Activated CD4-positive, alpha-beta T cell treated with anti-CD3 and anti-CD28 coated beads, Interleukin-2, amount 50 U/mL, for 48 hours (primary cell): ENCODE results near the gene MOB2.
"Not testable (repeated sequence)": the region's sequence is repeated elsewhere in the genome, so short reads cannot be mapped to it uniquely, and the experiment has no call there.

Experiments used
- DNase-seq, 2 experiments: peaks; one replicate each; pipeline ENCODE4 v3.0.0-alpha.2; 2020

Gene MOB2

DNA sequence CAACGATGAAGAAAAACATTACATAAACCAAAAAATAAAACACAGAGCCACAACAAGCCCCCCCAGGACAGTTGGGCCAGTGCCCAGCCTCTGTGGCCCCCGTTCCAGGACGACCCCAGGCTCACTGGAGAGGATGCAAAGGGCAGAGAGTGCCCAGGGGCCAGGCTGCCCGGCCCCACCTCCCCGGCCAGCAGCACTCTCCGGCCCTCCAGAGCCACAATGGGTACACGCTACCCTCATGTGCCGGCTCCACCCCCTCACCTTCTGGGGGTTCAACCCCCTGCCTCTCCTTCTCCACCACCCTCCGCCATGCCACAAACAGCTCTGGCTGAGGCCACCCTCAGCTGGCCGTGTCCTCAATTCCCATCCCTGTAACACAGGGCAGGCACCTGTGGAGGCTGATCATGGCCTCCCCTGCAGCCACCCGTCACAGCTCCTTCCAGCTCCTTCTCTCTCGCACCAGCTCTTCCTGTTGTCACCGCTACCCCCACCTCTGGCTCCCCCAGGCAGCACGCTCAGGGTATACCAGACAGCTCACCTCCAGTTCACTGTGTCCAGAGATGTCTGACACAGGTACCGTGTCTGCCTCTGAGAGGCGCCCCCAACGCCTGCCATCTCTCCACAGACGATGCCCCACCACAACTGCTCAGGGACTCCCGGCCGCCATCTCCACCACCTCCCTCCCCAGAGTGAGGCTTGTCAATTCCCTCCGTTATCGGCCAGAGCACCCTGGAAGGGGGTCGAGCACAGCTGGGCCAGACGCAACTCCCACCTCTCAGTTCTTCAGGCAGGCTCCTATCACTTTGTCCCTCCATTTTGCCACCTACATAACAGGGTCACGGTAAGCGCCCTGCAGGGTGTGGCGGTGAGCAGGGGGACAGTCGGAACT, 30.8 kb upstream of the MOB2 start:
- no peak for DNase-seq

DNA sequence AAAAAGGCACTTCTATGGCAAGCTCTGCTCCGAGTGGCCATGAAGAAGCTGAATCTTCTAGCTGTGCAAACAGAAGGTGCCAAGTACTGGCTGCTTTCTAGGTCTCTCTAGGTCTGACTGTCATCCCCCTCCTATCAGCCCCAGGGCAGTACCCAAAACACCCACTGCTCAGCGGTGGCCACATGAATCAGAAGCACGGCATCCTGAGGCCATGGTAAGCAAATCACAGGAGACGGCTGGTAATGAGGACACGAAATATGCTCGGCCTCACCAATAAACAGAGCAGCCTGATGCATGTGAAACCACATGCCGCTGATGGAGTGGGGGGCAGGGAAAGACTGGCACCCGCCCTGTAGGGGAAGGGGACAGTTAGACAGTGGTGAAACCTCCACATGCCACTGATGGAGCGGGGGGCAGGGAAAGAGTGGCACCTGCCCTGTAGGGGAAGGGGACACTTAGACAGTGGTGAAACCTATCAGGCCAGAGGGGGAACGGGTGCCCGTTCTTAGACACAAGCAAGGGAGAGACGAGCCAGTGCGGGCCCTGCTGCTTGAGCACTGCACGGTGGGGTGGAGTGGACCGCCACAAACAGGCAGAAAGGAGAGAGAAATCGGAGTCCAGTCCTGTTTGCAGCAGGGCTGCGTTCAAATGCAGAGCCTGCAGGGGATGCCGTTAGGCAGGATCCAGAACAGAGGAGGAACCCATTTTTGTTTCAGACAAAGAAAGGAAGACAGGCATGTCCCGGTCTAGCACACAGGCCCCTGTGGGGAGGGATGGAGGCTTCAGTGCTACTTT, 29.9 kb upstream of the MOB2 start:
- DNase-seq: no peak

DNA sequence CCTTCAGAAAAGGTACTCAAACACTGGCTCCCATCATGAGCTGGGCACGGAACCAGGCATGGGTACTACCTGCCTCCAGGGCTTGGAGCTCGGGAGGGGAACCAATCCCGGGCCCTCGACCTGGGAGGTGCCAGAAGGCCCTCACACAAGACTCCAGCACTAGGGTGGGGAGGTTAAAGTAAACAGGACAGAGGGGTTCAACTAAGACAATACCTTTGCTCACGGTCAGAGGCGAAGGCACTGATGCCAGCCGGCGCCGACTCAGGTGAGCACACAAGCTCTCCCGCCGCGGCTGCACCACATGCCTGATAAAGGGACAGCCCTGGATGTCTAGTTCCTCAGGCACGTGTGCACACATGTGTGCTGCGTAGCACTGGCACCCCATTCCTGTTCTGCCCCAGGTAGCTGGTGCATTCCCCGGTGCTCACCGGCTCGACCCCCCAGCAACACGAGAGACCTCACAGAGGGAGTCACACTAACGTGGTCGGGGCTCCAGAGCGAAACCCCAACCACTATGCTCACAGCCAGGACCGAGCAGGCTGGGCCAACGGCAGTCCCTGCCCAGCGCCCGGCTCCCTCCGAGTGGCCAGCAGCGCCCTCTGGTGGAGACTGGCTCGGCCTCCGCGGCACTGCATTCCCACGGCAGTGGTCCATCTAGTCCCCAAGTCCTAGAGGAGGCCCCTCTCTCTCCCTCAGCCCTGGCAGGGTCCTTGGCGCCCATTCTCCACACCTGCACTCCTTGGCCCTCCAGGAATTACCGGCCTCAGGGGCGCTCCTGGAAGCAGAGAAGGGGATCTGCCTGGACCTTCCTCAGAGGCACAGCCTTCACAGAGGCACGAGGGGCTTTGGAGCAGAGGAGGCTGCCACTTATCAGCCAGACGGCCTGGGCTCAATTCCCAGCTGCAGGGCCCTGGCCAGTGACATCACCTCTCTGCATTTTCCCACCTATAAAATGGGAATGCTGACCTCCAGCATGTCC, 28.8 kb upstream of the MOB2 start:
- peak; percentile 83 to 84 for DNase-seq

DNA sequence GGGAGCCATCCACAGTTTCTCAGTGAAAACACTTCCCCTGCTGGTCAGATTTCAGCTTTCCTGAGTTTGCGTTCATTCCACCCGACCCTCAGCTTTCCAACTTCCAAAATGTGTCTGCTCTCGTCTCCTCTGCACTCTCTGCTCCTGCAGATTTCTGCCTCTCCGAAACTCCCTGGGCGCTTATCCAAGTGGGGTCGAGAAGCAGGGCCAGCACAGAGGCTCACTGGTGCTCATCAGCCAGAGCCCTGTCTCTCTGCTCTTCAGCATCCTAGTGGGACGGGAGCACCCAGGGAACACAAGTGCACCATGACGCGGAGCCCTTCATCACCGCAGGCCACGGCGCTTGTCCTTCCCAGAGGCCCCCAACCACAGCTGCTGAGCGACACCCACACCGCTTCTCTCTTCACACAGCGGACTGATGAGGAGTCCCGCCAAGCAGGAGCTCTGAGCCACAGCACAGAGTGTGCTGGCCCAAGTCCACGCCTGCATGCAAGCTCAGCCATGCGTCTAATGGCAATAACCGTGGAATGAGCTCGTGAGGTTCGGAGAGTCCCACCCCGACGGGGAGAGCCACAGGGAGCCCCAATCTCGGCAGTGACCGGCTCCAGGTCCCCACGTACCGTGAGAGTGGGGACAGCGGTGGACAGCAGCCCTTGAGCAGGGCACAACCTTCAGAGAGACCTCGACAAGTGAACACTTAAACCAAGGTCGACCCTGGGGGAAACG, 27.9 kb upstream of the MOB2 start:
- no peak for DNase-seq

DNA sequence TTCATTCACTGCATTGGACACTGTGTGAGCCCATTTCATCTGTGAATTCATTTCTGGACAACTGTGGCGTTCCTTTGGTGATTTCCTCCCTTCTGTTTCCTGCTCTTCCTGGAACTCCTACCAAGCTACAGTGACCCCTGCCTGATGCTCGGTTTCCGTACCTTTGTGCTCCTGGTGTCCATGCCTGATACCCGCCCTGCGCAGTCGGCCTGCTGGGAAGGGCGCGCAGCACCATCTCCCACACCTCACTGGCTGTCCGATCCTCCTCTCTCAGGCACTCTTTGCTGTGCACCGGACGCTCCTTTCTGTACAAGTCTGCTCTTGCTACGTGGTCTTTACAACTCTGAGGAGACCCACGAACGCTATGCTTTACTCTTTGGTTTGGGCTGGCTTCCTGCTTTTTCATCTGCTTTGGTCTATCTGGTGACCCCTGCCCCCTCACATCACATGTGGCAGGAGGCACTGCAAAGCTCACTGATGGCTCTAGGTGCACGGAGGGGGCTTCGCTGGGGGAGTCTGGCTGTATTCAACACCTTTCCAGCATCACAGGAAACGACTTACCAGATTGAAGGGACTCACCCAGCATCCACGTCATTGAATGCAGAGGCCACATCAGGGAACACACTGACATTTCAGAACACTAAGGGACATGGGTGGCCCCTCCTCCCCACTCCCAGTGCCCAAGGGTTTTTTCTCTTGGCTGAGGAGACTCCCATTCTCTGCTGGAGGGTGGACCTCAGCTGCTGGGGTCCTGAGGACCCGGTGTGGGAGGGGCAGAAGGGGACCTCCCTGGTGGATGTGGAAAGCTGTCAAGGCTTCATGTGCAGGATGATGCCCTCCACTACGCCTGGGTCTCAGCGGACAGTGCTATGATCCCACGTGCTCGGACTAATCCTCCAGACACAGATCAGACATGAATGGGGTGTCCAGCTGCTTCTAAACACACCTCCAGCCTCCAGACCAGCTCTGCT, 27.0 kb upstream of the MOB2 start:
- DNase-seq: no peak

DNA sequence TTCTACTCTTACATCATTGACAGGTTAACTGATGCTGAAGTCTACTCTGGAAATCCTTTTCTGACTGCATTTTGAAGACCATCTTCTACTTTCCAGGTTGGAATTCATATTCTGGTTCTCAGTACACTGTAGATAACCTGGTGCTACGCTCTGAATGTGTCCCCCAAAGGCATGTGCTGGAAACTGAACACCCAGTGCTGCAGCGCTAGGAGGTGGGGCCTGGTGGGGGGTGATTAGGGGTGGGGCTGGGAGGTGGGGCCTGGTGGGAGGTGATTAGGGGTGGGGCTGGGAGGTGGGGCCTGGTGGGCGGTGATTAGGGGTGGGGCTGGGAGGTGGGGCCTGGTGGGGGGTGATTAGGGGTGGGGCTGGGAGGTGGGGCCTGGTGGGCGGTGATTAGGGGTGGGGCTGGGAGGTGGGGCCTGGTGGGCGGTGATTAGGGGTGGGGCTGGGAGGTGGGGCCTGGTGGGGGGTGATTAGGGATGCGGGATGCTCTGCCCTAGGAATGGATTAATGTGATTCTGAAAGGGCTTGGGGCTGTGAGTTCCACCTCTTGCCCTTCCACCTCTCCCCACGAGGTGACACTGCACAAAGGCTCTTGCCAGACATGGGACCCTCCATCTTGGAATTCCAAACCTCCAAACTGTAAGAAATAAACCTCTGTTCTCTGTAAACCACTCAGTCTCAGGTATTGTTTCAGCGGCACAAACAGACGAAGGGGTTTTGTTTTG, 26.1 kb upstream of the MOB2 start:
- not testable (repeated sequence) for DNase-seq

DNA sequence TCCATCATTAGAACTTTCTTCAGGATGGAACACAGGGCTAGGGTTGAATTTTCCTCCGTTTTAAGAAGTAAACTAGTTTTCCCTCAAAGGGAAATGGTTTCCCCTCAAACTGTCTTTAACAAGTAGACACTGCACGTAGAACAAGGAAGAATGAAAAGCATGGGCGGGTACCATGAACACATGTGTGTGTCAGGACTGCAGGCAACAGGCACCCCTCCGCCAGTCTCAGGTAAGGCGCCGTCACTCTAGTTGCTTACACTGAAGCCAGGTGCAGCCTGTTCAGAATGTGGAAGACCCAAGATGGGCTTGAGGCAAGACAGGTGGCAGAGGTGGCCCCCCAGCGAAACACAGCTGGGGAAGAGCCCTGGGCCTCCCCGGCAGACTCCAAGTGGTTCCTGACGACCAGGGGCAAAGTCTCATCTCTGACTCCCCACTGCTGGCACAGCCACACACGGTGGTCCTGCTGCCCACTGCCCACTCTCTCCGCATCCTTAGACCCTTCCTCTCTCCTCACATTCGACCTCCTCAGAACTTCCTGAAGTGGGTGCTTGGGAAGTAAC, 25.4 kb upstream of the MOB2 start:
- DNase-seq: no peak

DNA sequence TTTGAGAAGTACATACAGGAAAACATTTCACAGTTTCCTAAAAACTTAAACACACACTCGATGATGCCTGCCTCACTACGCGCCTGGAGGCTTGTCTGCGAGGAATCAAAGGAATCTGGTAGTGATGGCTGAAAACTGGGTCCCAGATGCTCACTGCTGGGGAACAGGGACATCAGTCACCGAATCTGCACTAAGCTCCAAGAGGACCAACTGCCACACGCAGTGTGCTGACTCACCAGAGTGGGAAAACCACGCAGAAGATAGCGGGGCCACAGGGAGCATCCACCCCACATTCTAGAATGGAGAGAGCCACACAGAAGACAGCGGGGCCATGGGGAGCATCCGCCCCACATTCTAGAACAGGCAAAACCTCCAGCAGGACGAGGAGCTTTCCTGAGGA, 24.3 kb upstream of the MOB2 start:
- DNase-seq: no peak

DNA sequence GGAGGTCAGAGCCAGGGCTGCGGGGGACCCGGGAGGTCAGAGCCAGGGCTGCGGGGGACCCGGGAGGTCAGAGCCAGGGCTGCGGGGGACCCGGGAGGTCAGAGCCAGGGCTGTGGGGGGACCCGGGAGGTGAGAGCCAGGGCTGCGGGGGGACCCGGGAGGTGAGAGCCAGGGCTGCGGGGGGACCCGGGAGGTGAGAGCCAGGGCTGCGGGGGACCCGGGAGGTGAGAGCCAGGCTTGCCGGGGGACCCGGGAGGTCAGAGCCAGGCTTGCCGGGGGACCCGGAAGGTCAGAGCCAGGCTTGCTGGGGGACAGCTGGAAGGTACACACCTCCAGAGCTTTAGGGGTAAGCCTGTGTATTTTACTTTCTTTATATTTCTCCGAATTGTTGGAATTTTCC, 23.8 kb upstream of the MOB2 start:
- DNase-seq: not testable (repeated sequence)

DNA sequence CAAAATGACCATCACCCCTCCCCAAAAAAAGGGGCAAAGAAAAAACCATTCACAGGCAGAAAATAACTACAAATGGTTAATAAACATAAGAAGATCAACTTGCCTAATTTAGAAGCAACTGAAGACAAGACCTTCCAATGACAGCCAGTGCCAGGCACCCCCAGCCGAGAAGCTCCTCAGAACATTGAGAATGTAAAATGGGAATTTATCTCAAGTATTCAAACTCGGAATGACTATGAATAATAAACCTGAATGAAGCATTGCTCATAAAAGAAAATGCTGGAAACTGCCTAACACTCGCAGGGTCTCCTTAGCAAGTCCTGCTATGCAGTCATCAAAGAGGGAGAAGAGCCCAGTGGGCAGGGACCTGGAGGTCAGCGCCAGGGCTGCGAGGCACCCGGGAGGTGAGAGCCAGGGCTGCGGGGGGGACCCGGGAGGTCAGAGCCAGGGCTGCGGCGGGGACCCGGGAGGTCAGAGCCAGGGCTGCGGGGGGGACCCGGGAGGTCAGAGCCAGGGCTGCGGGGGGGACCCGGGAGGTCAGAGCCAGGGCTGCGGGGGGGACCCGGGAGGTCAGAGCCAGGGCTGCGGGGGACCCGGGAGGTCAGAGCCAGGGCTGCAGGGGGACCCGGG, 23.2 kb upstream of the MOB2 start:
- DNase-seq: no peak

DNA sequence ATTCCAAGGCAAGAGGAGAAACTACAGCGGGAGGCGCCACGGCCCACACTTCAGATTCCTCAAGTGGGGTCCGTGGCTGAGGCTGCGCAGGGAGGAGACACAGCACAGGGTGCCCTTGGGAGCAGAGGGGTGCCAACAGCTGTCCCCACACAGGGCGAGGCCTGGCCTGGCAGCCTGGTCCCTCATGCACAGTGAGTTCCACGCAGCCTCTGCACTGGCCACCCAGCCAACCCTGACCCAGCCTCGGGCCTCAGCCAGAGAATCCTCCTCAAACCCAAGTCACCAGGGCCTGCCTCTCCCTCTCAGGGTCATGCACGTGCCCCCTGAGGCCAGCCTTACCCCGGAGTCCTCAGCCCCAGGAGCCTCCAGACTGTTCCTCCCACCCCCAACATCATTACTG, 22.4 kb upstream of the MOB2 start:
- DNase-seq: no peak

DNA sequence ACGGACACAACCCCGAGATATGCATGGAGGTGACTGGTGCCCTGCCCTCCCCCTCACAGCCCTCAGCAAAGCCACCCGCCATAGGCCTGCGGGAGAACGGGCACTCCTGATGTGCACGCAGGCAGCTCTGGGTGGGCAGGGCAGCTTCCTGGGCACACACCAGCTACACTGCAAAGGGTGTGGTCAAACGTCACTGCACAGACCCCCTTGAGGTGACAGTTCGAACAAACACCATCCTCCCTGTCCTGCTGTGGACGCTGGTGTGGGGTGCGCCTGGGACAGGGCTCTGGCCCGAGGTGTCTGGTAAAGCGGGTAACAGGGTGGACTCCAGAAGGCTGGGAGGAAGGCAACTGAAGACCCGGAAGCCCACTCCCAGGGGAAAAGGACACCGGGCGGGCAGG, 21.9 kb upstream of the MOB2 start:
- DNase-seq: no peak

DNA sequence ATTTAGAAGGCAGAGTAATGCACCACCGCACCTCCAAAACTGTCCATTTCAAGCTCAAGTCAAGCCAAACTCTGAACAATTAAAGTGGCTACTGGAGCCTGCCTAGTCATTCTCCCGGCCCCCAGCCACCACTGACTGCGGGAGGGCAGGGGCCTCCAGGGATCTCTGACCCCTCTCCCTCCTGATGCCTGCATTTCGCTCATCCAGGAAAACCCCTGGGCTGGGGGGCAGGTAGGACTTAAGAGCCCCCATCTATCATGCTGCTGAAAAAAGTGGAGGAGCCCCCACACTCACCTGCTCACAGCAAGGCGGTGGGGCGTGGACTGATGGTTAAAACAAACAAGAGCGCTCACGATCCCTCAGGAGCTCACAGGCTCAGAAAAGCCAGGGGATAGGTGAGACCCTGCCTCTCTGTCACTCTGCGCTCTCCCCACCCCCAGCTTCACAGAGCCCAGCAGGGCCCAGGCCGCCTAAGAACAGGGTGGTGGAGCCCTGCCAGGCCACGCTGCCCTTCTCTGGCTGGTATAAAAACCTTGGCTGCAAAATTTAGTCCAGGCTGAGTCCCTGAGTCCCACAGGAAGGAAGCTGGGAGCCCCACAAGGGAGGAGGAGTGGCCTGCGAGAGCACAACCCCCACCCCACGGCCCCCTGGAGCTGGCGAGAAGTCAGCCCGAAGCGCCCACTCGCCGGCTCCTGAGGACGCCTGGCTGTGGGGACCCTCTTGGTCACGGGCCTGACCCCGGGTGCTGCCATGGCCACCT, 21.0 kb upstream of the MOB2 start:
- no peak for DNase-seq

DNA sequence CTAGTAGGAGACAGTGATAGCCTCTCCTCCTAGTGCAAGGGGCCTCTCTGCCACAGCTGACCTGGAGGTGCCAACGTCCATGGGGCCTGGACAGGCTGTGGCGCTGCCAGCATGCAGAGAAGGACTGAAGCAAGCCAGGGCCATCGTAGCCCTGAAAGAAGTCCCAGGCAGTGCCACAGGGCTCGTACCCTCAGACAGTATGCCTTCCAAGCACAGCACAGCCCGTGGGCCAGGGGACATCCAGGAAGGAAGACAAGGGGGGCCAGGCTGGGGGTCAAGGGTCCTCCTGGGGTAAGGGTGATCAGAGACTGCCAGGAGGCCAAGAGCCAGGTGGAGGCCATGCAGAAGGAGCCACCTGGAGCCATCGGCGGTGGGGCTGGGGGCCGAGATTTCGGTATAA, 20.4 kb upstream of the MOB2 start:
- no peak for DNase-seq

DNA sequence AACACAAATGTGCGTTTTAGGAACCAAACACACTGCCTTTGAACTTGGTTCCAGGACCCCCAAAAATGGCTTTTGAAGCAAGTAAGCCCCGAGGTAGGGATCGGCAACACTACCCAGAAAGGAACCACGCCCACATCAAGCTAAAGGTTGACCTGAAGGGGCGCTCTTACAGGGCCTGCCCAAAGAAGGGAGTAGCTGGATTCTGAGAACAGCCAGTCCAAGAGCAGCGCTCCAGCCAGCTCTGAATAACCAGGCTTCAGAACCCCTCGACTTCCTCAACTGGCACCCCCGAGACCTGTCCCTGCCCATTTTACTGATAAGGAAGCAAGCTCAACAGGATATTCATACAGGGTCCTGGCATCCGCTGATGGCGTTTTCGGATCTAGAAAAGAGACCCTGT, 18.9 kb upstream of the MOB2 start:
- DNase-seq: no peak

DNA sequence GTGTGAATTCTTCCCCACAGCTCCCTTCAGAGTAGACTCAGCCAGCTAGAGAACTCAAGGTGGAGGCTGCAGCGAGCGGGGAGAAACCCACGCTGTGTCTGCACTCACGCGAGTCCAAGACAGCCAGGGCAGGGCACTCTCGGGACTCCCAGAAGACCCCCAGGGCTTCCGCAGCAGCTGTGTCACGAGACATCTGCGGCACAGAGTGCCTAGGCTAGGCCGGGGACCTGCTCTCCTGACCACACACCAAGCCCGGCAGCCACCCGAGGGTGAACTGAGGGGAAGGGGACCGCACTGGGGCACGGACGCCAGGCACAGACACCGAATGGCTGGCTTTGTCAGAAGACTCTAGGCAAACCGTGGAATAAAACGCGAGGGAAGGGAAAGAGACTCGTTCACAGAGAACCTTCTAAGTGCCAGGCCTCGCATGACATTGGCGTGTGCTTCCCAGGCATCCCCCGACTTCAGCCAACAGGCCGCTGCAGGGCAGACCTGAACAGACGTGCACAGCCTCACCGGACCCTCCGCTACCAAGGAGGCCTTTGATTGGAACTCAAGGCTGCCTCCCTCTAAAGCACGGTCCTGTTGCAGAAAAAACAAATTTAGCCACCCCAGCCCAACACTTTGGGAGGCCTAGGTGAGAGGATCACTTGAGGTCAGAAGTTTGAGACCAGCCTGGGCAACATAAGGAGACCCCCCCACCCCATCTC, 18.2 kb upstream of the MOB2 start:
- no peak for DNase-seq

DNA sequence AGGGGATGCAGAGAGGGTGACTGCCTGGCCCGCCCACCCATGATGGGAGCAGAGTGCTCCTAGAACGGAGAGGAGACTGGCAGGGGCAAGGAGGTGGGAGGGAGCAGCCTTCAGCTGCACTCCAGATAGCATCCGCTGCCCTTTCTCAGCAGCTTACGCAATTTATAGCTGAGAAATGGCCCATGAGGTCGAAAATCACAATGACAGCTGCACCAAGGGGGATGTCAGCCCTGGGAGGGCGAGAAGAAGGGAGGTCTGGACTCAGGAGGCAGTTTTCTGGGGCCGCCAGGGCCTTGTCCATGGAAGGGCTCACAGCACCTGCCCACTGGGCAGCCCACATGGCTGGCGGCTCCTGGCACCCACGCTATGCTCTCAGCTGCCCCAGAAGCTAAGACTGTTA, 17.6 kb upstream of the MOB2 start:
- DNase-seq: no peak

DNA sequence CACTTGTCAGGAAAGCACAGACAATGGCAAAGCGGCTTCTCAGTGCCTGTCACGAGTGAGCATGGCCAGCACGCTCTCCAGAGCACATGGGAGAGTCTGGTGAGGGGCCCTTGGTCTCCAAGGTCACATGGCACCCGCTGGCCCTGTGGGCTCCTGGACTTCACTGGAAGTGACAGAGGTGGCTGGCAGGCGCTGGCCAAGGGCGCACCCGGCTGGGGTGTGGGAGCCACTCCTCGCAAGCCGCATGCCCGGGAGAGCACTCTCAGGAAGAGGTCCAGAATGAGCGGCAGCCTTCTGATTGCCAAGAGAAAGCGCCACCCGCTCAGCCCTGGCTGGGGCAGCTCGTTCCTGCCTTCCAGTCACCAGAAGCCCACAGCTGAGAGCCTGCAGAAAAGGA, 17.1 kb upstream of the MOB2 start:
- no peak for DNase-seq
